Thymus (tissue), 11 donors: ENCODE data around the gene DDRGK1. TPM values are rescaled to one million over a fixed set of nuclear protein-coding genes. Genes with fewer than 3 reads are reported as not detected.

Source experiments
- DNase-seq, 9 donors: peaks; one replicate each; pipeline ENCODE4 v3.0.0-alpha.2; 2013; ENCODE audit warnings: low spot score in 9 of 9, low read depth in 6 of 9, missing footprints in 1 of 9
- H3K27ac ChIP-seq, 2 donors: one replicate each; pipeline ENCODE4 v1.5.1; 2013; ENCODE audit warnings: control low read depth in 1 of 2, low read depth in 1 of 2, low read length in 1 of 2, mild to moderate bottlenecking in 1 of 2, moderate library complexity in 1 of 2
- H3K27me3 ChIP-seq, 2 donors: one replicate each; pipeline ENCODE4 v1.5.1; 2013; ENCODE audit warnings: low read length in 1 of 2; ENCODE audit not compliant: control insufficient read depth in 2 of 2, insufficient read depth in 1 of 2
- H3K36me3 ChIP-seq, 2 donors: one replicate each; pipeline ENCODE4 v1.5.1; 2013; ENCODE audit warnings: low read length in 1 of 2, mild to moderate bottlenecking in 1 of 2, moderate library complexity in 1 of 2; ENCODE audit not compliant: control insufficient read depth in 2 of 2, insufficient read depth in 2 of 2
- H3K4me1 ChIP-seq, 2 donors: one replicate each; pipeline ENCODE4 v1.5.1; 2013; ENCODE audit warnings: low read length in 2 of 2; ENCODE audit not compliant: control insufficient read depth in 2 of 2, insufficient read depth in 2 of 2
- H3K4me3 ChIP-seq, 2 donors: one replicate each; pipeline ENCODE4 v1.5.1; 2013; ENCODE audit warnings: low read length in 2 of 2, control low read depth in 1 of 2, mild to moderate bottlenecking in 1 of 2
- H3K9me3 ChIP-seq, 2 donors: one replicate each; pipeline ENCODE4 v1.5.1; 2013; ENCODE audit warnings: low read length in 1 of 2, mild to moderate bottlenecking in 1 of 2; ENCODE audit not compliant: control insufficient read depth in 2 of 2, insufficient read depth in 1 of 2
- WGBS: extraction: QIAGEN DNeasy Blood & Tissue Kit; methylation state at CpG from one replicate; pipeline ENCODE4 v1.1.7; 2013; 5-methylcytosine and 5-hydroxymethylcytosine counted together
- polyA plus RNA-seq: library from polyadenylated mRNA; stranded (reverse); fragments of 200-250 nt; gene quantifications from one replicate; pipeline ENCODE4 v1.2.3, GENCODE V29; 2013
- total RNA-seq: library from RNA; stranded (reverse); fragments of 120-200 nt; gene quantifications from one replicate; pipeline ENCODE4 v1.2.4, GENCODE V29; 2013
- donor health status: healthy.

The DDRGK1 gene
- total and polyA plus RNA-seq, 2 donors = 38.4 to 42.7 TPM

- Histone ChIP-seq H3K36me3 (no peaks in the 10 kb centered on the region), H3K27me3 (peaks cover 26 to 77% of the 10 kb centered on the region in 2 donors), H3K9me3 (no peaks in the 10 kb centered on the region), H3K4me1 (peaks cover 4 to 10% of the 10 kb centered on the region in 2 donors), H3K27ac (no peak overlapping the region), H3K4me3 (no peak overlapping the region)
- WGBS = 77% methylated on average over 45 of the region's 45 CpGs
- DNase-seq = no peak
Measured at GRCh38 chr20:3165473-3166337, 38.8 kb downstream of the DDRGK1 start.

- Histone ChIP-seq H3K9me3 (no peaks in the 10 kb centered on the region), H3K4me3 (no peak overlapping the region), H3K27ac (no peak overlapping the region), H3K4me1 (peaks cover 4 to 13% of the 10 kb centered on the region in 2 donors), H3K27me3 (peaks cover 26 to 68% of the 10 kb centered on the region in 2 donors), H3K36me3 (no peaks in the 10 kb centered on the region)
- 97% methylated on average over 41 of the region's 41 CpGs for WGBS
- no peak for DNase-seq
Measured at GRCh38 chr20:3164763-3165410, 39.6 kb downstream of the DDRGK1 start.

GRCh38 chr20:3164043-3164762, 40.3 kb downstream of the DDRGK1 start:
- Histone ChIP-seq H3K27me3 (peaks cover 26 to 62% of the 10 kb centered on the region in 2 donors), H3K4me3 (no peak overlapping the region), H3K4me1 (peaks cover 4 to 15% of the 10 kb centered on the region in 2 donors), H3K27ac (no peak overlapping the region), H3K36me3 (no peaks in the 10 kb centered on the region), H3K9me3 (no peaks in the 10 kb centered on the region)
- DNase-seq = no peak
- 97% methylated on average over 32 of the region's 32 CpGs for WGBS

- Histone ChIP-seq H3K4me3 (no peak overlapping the region), H3K4me1 (peaks cover 6 to 19% of the 10 kb centered on the region in 2 donors), H3K27ac (no peak overlapping the region), H3K36me3 (no peaks in the 10 kb centered on the region), H3K27me3 (peaks cover 22 to 53% of the 10 kb centered on the region in 2 donors), H3K9me3 (no peaks in the 10 kb centered on the region)
- 96% methylated on average over 14 of the region's 14 CpGs for WGBS
- no peak for DNase-seq
Measured at GRCh38 chr20:3163099-3164042, 41.1 kb downstream of the DDRGK1 start.

- H3K27ac ChIP-seq = no peak overlapping the region
- H3K4me3 ChIP-seq = no peak overlapping the region
- WGBS = 88% methylated on average over 11 of the region's 11 CpGs
- DNase-seq = no peak
- H3K4me1 ChIP-seq = peaks cover 6 to 16% of the 10 kb centered on the region in 2 donors
- H3K9me3 ChIP-seq = no peaks in the 10 kb centered on the region
- no peaks in the 10 kb centered on the region for H3K36me3 ChIP-seq
- peaks cover 12 to 41% of the 10 kb centered on the region in 2 donors for H3K27me3 ChIP-seq
Measured at GRCh38 chr20:3162080-3162611, 42.3 kb downstream of the DDRGK1 start.

GRCh38 chr20:3161316-3162079, 43.0 kb downstream of the DDRGK1 start:
- Histone ChIP-seq H3K27me3 (peaks cover 6 to 35% of the 10 kb centered on the region in 2 donors), H3K4me3 (no peak overlapping the region), H3K4me1 (peaks cover 6 to 23% of the 10 kb centered on the region in 2 donors), H3K9me3 (no peaks in the 10 kb centered on the region), H3K36me3 (no peaks in the 10 kb centered on the region), H3K27ac (no peak overlapping the region)
- 92% methylated on average over 5 of the region's 5 CpGs for WGBS
- DNase-seq = no peak

- no peak for DNase-seq
- peaks cover 6 to 23% of the 10 kb centered on the region in 2 donors for H3K4me1 ChIP-seq
- no peak overlapping the region for H3K27ac ChIP-seq
- peak overlapping the region; percentile 95 to 96 for H3K4me3 ChIP-seq
- 97% methylated on average over 6 of the region's 6 CpGs for WGBS
- H3K27me3 ChIP-seq = peaks cover 0 to 24% of the 10 kb centered on the region in 2 donors
- H3K36me3 ChIP-seq = peaks cover 0 to 2% of the 10 kb centered on the region in 2 donors
- no peaks in the 10 kb centered on the region for H3K9me3 ChIP-seq
Measured at GRCh38 chr20:3160418-3160817, 44.1 kb downstream of the DDRGK1 start.
